ENCODE results near the gene PEAK3. TPM values are rescaled to one million over a fixed set of nuclear protein-coding genes. Genes with fewer than 3 reads are reported as not detected.

Gene PEAK3
- total and polyA plus RNA-seq, 9 of the 15 experiments (the other 6 are each of a cell fraction or from before 2014, with no cell fraction given), result 0.07 to 0.40 TPM; not detected in 7

GRCh38 chr19:2261438-2262172 lies 20.4 kb downstream of the PEAK3 start (continued):
- TF ChIP-seq, protein P1, sequence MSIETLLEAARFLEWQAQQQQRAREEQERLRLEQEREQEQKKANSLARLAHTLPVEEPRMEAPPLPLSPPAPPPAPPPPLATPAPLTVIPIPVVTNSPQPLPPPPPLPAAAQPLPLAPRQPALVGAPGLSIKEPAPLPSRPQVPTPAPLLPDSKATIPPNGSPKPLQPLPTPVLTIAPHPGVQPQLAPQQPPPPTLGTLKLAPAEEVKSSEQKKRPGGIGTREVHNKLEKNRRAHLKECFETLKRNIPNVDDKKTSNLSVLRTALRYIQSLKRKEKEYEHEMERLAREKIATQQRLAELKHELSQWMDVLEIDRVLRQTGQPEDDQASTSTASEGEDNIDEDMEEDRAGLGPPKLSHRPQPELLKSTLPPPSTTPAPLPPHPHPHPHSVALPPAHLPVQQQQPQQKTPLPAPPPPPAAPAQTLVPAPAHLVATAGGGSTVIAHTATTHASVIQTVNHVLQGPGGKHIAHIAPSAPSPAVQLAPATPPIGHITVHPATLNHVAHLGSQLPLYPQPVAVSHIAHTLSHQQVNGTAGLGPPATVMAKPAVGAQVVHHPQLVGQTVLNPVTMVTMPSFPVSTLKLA (conservative IDR thresholded peaks at IDR 0.05), result 0 out of 4 replicates have a peak, but pooled peaks of 1 of the 2 experiments have one; percentile 21
- no peak for TF ChIP-seq ZBTB5 (IDR thresholded peaks at IDR 0.05)
- TF ChIP-seq ZNF280A (IDR thresholded peaks at IDR 0.05; ENCODE audit: low read depth, partially characterized antibody), result no peak
- TF ChIP-seq, protein P2, sequence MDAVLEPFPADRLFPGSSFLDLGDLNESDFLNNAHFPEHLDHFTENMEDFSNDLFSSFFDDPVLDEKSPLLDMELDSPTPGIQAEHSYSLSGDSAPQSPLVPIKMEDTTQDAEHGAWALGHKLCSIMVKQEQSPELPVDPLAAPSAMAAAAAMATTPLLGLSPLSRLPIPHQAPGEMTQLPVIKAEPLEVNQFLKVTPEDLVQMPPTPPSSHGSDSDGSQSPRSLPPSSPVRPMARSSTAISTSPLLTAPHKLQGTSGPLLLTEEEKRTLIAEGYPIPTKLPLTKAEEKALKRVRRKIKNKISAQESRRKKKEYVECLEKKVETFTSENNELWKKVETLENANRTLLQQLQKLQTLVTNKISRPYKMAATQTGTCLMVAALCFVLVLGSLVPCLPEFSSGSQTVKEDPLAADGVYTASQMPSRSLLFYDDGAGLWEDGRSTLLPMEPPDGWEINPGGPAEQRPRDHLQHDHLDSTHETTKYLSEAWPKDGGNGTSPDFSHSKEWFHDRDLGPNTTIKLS (IDR thresholded peaks at IDR 0.05; ENCODE audit: borderline replicate concordance, low read depth), result no peak
- TF ChIP-seq, protein P3, sequence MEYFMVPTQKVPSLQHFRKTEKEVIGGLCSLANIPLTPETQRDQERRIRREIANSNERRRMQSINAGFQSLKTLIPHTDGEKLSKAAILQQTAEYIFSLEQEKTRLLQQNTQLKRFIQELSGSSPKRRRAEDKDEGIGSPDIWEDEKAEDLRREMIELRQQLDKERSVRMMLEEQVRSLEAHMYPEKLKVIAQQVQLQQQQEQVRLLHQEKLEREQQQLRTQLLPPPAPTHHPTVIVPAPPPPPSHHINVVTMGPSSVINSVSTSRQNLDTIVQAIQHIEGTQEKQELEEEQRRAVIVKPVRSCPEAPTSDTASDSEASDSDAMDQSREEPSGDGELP (CRISPR knock-in tag; IDR thresholded peaks at IDR 0.05; ENCODE audit: borderline replicate concordance), result no peak
- no peak for TF ChIP-seq OTX1 (CRISPR knock-in tag; IDR thresholded peaks at IDR 0.05)
- TF ChIP-seq THRA (IDR thresholded peaks at IDR 0.05), result no peak
- TF ChIP-seq RB1 (IDR thresholded peaks at IDR 0.05; ENCODE audit: low read depth), result no peak
- TF ChIP-seq ZFP30 (CRISPR knock-in tag; IDR thresholded peaks at IDR 0.05; ENCODE audit: borderline replicate concordance), result no peak
- no peak for TF ChIP-seq MTA2 (IDR thresholded peaks at IDR 0.05; ENCODE audit: low read depth)
- no peak for TF ChIP-seq ATF3 (IDR thresholded peaks at IDR 0.05)
- no peak for TF ChIP-seq ATF3 (CRISPR knock-in tag; conservative IDR thresholded peaks at IDR 0.05)
- no peak for TF ChIP-seq ZNF668 (CRISPR knock-in tag; IDR thresholded peaks at IDR 0.05)
- TF ChIP-seq POLR2A (conservative IDR thresholded peaks at IDR 0.05), result no peak
